Small intestine (tissue), 7 donors: ENCODE data around the gene ARL5B. TPM values are rescaled to one million over a fixed set of nuclear protein-coding genes. Genes with fewer than 3 reads are reported as not detected.

ENCODE experiments used
- DNase-seq, 2 donors: peaks; one replicate each; pipeline versions ENCODE4 v3.0.0 to v3.0.0-alpha.2; 2013
- FAIRE-seq: peaks from 2 replicates; lab custom pipeline; 2012; peaks lifted over from hg19 to GRCh38; lab: Jason Lieb, UNC
- H3K27ac ChIP-seq, 3 donors: one replicate each; pipeline ENCODE4 v1.5.1; 2013; ENCODE audit warnings: low read length in 2 of 3, mild to moderate bottlenecking in 2 of 3, control low read depth in 1 of 3, inconsistent platforms in 1 of 3, low read depth in 1 of 3, moderate library complexity in 1 of 3
- H3K27me3 ChIP-seq, 3 donors: one replicate each; pipeline ENCODE4 v1.6.1; 2013; ENCODE audit warnings: low read length in 3 of 3, inconsistent platforms in 1 of 3; ENCODE audit not compliant: control insufficient read depth in 3 of 3, insufficient read depth in 3 of 3
- H3K36me3 ChIP-seq, 3 donors: one replicate each; pipeline ENCODE4 v1.6.1; 2013; ENCODE audit warnings: low read length in 3 of 3, inconsistent platforms in 1 of 3, low read depth in 1 of 3, mild to moderate bottlenecking in 1 of 3, moderate library complexity in 1 of 3; ENCODE audit not compliant: control insufficient read depth in 3 of 3, insufficient read depth in 2 of 3
- H3K4me1 ChIP-seq, 3 donors: one replicate each; pipeline ENCODE4 v1.6.1; 2013; ENCODE audit warnings: low read length in 2 of 3, inconsistent platforms in 1 of 3, low read depth in 1 of 3, mild to moderate bottlenecking in 1 of 3, moderate library complexity in 1 of 3; ENCODE audit not compliant: control insufficient read depth in 3 of 3, insufficient read depth in 2 of 3
- H3K4me3 ChIP-seq, 3 donors: one replicate each; pipeline ENCODE4 v1.5.1; 2013; ENCODE audit warnings: low read length in 3 of 3, control low read depth in 1 of 3, inconsistent platforms in 1 of 3, low read depth in 1 of 3, mild to moderate bottlenecking in 1 of 3, moderate library complexity in 1 of 3
- H3K9me3 ChIP-seq, 2 donors: one replicate each; pipeline ENCODE4 v1.6.1; 2013; ENCODE audit warnings: low read depth in 1 of 2, low read length in 1 of 2; ENCODE audit not compliant: control insufficient read depth in 2 of 2, insufficient read depth in 1 of 2
- WGBS, 3 donors: extraction: QIAGEN DNeasy Blood & Tissue Kit; methylation state at CpG; one replicate each; pipeline ENCODE4 v1.1.7; 2013; 5-methylcytosine and 5-hydroxymethylcytosine counted together
- polyA plus RNA-seq, 4 donors: library from polyadenylated mRNA; stranded (reverse) in 3 of 4; unstranded in 1 of 4; fragments of 200-250 nt in 3 of 4; fragments of 120-200 nt in 1 of 4; gene quantifications; one replicate each; pipeline versions ENCODE4 v1.2.1 to v1.2.3, GENCODE V29; 2013
- donor health status: healthy with polysubstance abuse.
- donor health status: control.
- donor health status: control.
- donor health status: Bipolar disorder and iron deficiency.
- donor health status: healthy.

The ARL5B gene
- polyA plus RNA-seq, 4 donors: 5.9 to 37.7 (median 7.0) TPM

- no peaks in the 10 kb centered on the region for H3K27me3 ChIP-seq
- peak overlapping the region; percentile 92 to 99 (median 96) for H3K27ac ChIP-seq
- peaks cover 0 to 10% (median 0%) of the 10 kb centered on the region in 3 donors for H3K36me3 ChIP-seq
- DNase-seq (peak; percentile 94), FAIRE-seq (no peak)
- H3K4me1 ChIP-seq: peaks cover 0 to 13% (median 11%) of the 10 kb centered on the region in 3 donors
- 0 to 1% (median 0%) methylated on average over 23 of the region's 23 CpGs for WGBS, 3 donors
- H3K9me3 ChIP-seq: no peaks in the 10 kb centered on the region
- H3K4me3 ChIP-seq: peak overlapping the region; percentile 74 to 86 (median 82)
Measured at GRCh38 chr10:18659819-18660535, 746 bp downstream of the ARL5B start.

GRCh38 chr10:18660816-18661431, 1.7 kb downstream of the ARL5B start:
- H3K27ac ChIP-seq: peak overlapping the region in 1 of 3 donors; percentile 99
- DNase-seq (no peak), FAIRE-seq (no peak)
- WGBS, 3 donors: 34 to 71% (median 52%) methylated on average over 19 of the region's 19 CpGs
- no peaks in the 10 kb centered on the region for H3K9me3 ChIP-seq
- H3K27me3 ChIP-seq: no peaks in the 10 kb centered on the region
- peaks cover 0 to 13% (median 11%) of the 10 kb centered on the region in 3 donors for H3K4me1 ChIP-seq
- peak overlapping the region in 2 of 3 donors; percentile 74 to 86 for H3K4me3 ChIP-seq
- H3K36me3 ChIP-seq: peaks cover 0 to 10% (median 0%) of the 10 kb centered on the region in 3 donors

GRCh38 chr10:18664841-18665478, 5.7 kb downstream of the ARL5B start:
- DNase-seq: no peak
- H3K9me3 ChIP-seq: no peaks in the 10 kb centered on the region
- no peaks in the 10 kb centered on the region for H3K27me3 ChIP-seq
- no peak overlapping the region for H3K27ac ChIP-seq
- no peak for FAIRE-seq
- H3K4me3 ChIP-seq: no peak overlapping the region
- 84 to 92% (median 91%) methylated on average over 2 of the region's 2 CpGs for WGBS, 3 donors
- peaks cover 2 to 21% (median 3%) of the 10 kb centered on the region in 3 donors for H3K36me3 ChIP-seq
- H3K4me1 ChIP-seq: peaks cover 0 to 13% (median 11%) of the 10 kb centered on the region in 3 donors

- H3K27ac ChIP-seq: no peak overlapping the region
- H3K36me3 ChIP-seq: peaks cover 2 to 24% (median 4%) of the 10 kb centered on the region in 3 donors
- no peaks in the 10 kb centered on the region for H3K27me3 ChIP-seq
- no peaks in the 10 kb centered on the region for H3K9me3 ChIP-seq
- no peak overlapping the region for H3K4me3 ChIP-seq
- H3K4me1 ChIP-seq: peaks cover 0 to 10% (median 8%) of the 10 kb centered on the region in 3 donors
- FAIRE-seq: no peak
- WGBS, 3 donors: 61 to 69% (median 61%) methylated on average over 3 of the region's 3 CpGs
- DNase-seq: no peak
Measured at GRCh38 chr10:18665815-18666558, 6.8 kb downstream of the ARL5B start.

- WGBS, 3 donors: 67 to 75% (median 74%) methylated on average over 2 of the region's 2 CpGs
- H3K4me3 ChIP-seq: no peak overlapping the region
- no peak for FAIRE-seq
Measured at GRCh38 chr10:18666810-18667209, 7.6 kb downstream of the ARL5B start.

GRCh38 chr10:18668026-18668425, 8.8 kb downstream of the ARL5B start:
- FAIRE-seq: no peak

More at GRCh38 chr10:18666810-18667209, 7.6 kb downstream of the ARL5B start:
- H3K9me3 ChIP-seq: no peaks in the 10 kb centered on the region
- H3K4me1 ChIP-seq: peaks cover 0 to 5% (median under 1%) of the 10 kb centered on the region in 3 donors
- DNase-seq: no peak
- H3K36me3 ChIP-seq: peaks cover 2 to 32% (median 11%) of the 10 kb centered on the region in 3 donors
- H3K27me3 ChIP-seq: no peaks in the 10 kb centered on the region
- no peak overlapping the region for H3K27ac ChIP-seq

GRCh38 chr10:18675086-18675801, 16.0 kb downstream of the ARL5B start:
- peaks cover 4 to 16% (median 16%) of the 10 kb centered on the region in 3 donors for H3K36me3 ChIP-seq
- WGBS, 3 donors: 93 to 95% (median 94%) methylated on average over 4 of the region's 4 CpGs
- no peak for FAIRE-seq

More at GRCh38 chr10:18668026-18668425, 8.8 kb downstream of the ARL5B start:
- H3K9me3 ChIP-seq: no peaks in the 10 kb centered on the region
- peaks cover 2 to 28% (median 11%) of the 10 kb centered on the region in 3 donors for H3K36me3 ChIP-seq
- WGBS, 3 donors: 78 to 83% (median 81%) methylated on average over 2 of the region's 2 CpGs
- no peaks in the 10 kb centered on the region for H3K27me3 ChIP-seq
- peaks cover 0 to 3% (median 0%) of the 10 kb centered on the region in 3 donors for H3K4me1 ChIP-seq
- H3K4me3 ChIP-seq: no peak overlapping the region
- H3K27ac ChIP-seq: no peak overlapping the region
- DNase-seq: no peak

More at GRCh38 chr10:18675086-18675801, 16.0 kb downstream of the ARL5B start:
- Histone ChIP-seq H3K4me3 (no peak overlapping the region), H3K4me1 (no peaks in the 10 kb centered on the region), H3K27me3 (no peaks in the 10 kb centered on the region), H3K9me3 (no peaks in the 10 kb centered on the region), H3K27ac (no peak overlapping the region)
- no peak for DNase-seq
